ENCODE measurements around the gene LRRC8D. TPM values are rescaled to one million over a fixed set of nuclear protein-coding genes. Genes with fewer than 3 reads are reported as not detected.
"Not testable (repeated sequence)": the region's sequence is repeated elsewhere in the genome, so short reads cannot be mapped to it uniquely, and the experiment has no call there.

LRRC8D gene
- total RNA-seq, 1 donor from 2014 or later: 45.0 TPM

DNA sequence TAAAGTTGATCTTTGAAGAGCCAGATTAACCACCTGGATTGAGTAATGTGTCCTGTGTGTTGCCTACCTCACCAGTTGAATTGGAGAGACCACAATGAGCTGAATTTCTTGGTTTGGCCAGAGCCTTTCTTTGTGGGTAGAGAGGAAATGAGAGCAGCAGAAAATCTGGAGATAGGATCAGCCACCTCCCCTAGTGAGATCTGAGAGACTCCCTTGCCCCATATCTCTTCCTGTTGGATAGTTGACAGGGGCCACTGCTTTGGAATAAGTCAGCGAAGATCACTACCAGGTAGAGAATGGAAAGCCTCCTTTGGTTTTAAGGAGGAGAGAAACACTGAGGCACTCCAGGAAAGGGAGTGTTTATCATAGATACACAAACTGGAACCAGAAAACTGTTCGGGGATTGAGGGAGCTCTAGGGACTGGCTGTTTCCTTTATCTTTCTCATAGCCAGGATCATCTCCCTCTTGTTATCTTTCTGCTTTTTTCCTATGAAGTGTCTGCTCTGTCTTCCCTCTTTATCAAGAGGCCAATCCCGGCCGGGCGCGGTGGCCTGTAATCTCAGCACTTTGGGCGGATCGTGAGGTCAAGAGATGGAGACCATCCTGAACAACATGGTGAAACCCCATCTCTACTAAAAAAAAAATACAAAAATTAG, 152.8 kb downstream of the LRRC8D start:
- no peak for DNase-seq (ENCODE audit: low spot score)
- Mint-ChIP-seq H3K4me1 (ENCODE audit: low read depth) (peaks cover 24% of the 10 kb centered on the region), H3K36me3 (ENCODE audit: low read depth) (no peaks in the 10 kb centered on the region), H3K27me3 (ENCODE audit: insufficient read depth) (no peaks in the 10 kb centered on the region), H3K27ac (no peak overlapping the region), H3K4me3 (no peak overlapping the region), H3K9me3 (no peaks in the 10 kb centered on the region)
- intact Hi-C loops (cut with micrococcal nuclease): no loop called here

DNA sequence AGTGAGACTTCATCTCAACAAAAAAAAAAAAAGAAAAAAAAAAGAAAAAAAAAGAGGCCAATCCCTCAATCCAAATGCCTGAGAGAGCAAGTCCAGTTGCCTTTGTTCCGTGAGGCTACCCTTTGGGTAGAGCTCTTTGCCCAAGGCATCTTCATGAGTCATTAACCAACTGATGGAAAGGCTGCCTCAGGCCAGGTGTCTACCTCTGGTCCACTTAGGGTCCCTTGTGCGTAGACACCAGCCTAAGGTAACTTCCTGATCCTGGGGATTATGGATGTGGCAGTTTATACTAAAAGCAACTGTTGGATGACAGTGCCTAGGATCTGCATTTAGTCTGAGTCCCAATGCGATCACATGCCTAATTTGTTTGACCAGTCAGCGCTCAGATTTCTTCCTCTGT, 153.4 kb downstream of the LRRC8D start:
- H3K36me3 Mint-ChIP-seq (ENCODE audit: low read depth): no peaks in the 10 kb centered on the region
- intact Hi-C loops (cut with micrococcal nuclease): no loop called here
- no peaks in the 10 kb centered on the region for H3K9me3 Mint-ChIP-seq
- no peaks in the 10 kb centered on the region for H3K27me3 Mint-ChIP-seq (ENCODE audit: insufficient read depth)
- H3K4me3 Mint-ChIP-seq: no peak overlapping the region
- no peak overlapping the region for H3K27ac Mint-ChIP-seq
- H3K4me1 Mint-ChIP-seq (ENCODE audit: low read depth): peaks cover 24% of the 10 kb centered on the region
- no peak for DNase-seq (ENCODE audit: low spot score)

DNA sequence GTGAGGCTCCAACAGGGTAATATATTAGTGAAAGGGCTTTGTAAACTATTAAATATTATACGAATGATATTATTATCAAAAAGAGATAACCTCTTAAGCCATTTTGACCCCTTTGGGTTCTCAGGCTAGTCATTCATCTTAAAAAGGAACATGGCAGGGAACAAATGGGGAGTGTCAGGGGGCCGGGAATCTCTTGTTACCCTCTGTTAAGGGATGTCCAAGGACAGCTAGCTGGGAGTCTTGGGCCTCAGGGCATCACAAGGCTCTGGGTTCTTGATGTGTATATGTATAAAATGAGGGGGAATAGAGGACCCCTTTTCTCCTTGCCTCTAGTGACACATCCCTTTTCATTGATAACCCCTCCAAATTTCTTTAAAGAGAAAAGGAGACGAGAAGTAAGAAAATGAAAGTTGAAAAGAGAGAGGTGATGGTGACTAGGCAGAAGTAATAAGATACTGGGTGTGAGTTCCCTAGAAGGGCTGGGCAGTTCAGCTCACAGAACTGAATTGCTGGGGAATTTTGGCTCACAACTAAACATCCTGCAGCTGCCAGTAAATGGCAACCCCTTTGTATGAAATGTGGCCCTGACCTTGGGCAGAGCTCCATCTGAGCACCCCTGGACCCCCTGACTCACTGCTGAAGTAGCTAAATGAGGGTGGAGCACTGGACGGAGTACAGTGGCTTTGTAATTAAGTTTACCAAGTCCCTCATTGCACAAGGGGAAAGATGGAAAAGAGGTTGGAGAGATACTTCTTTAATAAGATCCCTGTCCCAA, 154.1 kb downstream of the LRRC8D start:
- Mint-ChIP-seq H3K36me3 (ENCODE audit: low read depth) (no peaks in the 10 kb centered on the region), H3K9me3 (no peaks in the 10 kb centered on the region), H3K4me3 (no peak overlapping the region), H3K27me3 (ENCODE audit: insufficient read depth) (no peaks in the 10 kb centered on the region), H3K4me1 (ENCODE audit: low read depth) (peaks cover 24% of the 10 kb centered on the region), H3K27ac (no peak overlapping the region)
- DNase-seq (ENCODE audit: low spot score): no peak
- intact Hi-C loops (cut with micrococcal nuclease): no loop called here

DNA sequence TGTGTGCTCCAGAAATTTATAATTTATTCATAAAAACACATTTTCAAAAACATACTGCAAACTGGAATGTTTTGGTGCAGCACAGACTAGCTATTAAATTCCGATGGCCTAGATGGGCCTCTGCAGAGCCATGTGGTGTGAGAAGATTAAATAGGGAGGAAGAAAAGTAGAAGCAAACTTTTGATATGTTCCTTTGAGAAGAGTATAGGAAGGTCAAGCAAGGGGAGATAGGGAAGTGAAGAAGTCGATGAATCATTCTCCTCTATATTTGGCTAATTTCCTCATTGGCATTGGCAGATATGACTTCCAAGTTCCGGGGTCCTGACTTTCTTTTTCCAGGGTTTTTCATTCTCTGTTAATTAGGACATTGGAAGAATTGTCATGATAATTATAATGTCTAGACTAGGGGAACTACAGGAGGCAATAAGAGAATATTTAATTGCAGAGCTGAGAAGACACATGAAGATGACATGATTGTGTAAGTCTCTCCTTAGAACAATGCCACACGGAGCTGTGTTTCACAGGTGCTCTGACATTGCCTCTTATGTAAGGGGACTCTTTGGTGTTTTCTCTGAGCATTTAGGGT, 154.8 kb downstream of the LRRC8D start:
- Mint-ChIP-seq H3K4me3 (no peak overlapping the region), H3K36me3 (ENCODE audit: low read depth) (no peaks in the 10 kb centered on the region), H3K27ac (no peak overlapping the region), H3K27me3 (ENCODE audit: insufficient read depth) (no peaks in the 10 kb centered on the region), H3K4me1 (ENCODE audit: low read depth) (peaks cover 24% of the 10 kb centered on the region), H3K9me3 (no peaks in the 10 kb centered on the region)
- intact Hi-C loops (cut with micrococcal nuclease): no loop called here
- no peak for DNase-seq (ENCODE audit: low spot score)

DNA sequence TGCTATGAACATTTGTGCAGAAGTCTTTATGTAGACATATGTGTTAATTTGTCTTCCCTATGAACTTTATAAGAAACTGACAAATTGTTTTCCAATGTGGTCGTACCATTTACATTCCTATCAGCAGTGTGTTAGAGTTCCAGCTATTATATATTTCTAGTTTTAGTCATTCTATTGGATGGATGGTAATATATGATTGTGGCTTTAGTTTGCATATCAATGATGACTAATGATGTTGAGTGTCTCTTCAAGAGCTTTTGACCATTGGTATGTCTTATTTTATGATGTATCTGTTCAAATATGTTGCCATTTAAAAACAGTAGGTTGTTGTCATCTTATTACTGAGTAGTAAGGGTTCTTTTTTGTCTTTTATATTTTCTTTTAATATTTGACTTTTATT, 157.9 kb downstream of the LRRC8D start:
- H3K36me3 Mint-ChIP-seq (ENCODE audit: low read depth): no peaks in the 10 kb centered on the region
- H3K27me3 Mint-ChIP-seq (ENCODE audit: insufficient read depth): peaks cover 8% of the 10 kb centered on the region
- H3K4me3 Mint-ChIP-seq: no peak overlapping the region
- intact Hi-C loops (cut with micrococcal nuclease): no loop called here
- peaks cover 17% of the 10 kb centered on the region for H3K4me1 Mint-ChIP-seq (ENCODE audit: low read depth)
- DNase-seq (ENCODE audit: low spot score): no peak
- H3K27ac Mint-ChIP-seq: no peak overlapping the region
- H3K9me3 Mint-ChIP-seq: no peaks in the 10 kb centered on the region

DNA sequence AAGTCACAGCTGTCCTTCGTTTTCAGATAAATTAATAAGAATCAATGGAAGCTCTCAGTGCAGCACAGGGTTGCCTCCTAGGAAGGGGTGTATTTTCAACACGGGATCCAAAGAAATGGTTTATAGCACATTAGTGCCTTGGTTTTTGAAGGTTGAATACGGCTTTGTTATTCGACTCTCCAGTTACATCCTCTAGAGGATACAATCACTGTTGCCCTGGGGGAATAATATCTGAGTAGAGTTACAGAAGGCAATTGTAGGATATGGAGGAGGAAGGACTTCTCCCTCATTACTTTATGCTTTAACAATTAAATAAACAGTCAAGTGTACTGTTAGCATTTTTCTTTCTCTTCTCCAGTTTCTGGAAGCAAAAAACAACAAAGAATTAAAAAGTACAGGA, 159.8 kb downstream of the LRRC8D start:
- intact Hi-C loops (cut with micrococcal nuclease): no loop called here
- peaks cover 2% of the 10 kb centered on the region for H3K4me1 Mint-ChIP-seq (ENCODE audit: low read depth)
- no peaks in the 10 kb centered on the region for H3K9me3 Mint-ChIP-seq
- peaks cover 8% of the 10 kb centered on the region for H3K27me3 Mint-ChIP-seq (ENCODE audit: insufficient read depth)
- H3K4me3 Mint-ChIP-seq: no peak overlapping the region
- no peaks in the 10 kb centered on the region for H3K36me3 Mint-ChIP-seq (ENCODE audit: low read depth)
- H3K27ac Mint-ChIP-seq: no peak overlapping the region
- DNase-seq (ENCODE audit: low spot score): no peak

DNA sequence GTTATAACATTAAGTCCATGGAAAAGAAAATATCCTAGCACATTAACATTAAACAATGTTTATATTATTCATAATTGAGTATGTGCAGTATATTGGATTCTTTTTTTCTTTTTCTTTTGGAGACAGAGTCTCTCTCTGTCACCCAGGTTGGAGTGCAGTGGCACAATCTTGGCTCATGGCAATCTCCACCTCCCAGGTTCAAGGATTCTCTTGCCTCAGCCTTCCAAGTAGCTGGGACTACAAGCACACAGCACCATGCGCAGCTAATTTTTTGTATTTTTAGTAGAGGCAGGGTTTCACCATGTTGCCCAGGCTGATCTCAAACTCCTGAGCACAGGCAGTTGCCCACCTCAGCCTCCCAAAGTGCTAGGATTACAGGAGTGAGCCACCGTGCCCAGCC, 162.0 kb downstream of the LRRC8D start:
- H3K9me3 Mint-ChIP-seq; H3K4me1 Mint-ChIP-seq (ENCODE audit: low read depth); H3K27me3 Mint-ChIP-seq (ENCODE audit: insufficient read depth); intact Hi-C loops (cut with micrococcal nuclease); H3K4me3 Mint-ChIP-seq; H3K36me3 Mint-ChIP-seq (ENCODE audit: low read depth); H3K27ac Mint-ChIP-seq; DNase-seq (ENCODE audit: low spot score): not testable (repeated sequence)

DNA sequence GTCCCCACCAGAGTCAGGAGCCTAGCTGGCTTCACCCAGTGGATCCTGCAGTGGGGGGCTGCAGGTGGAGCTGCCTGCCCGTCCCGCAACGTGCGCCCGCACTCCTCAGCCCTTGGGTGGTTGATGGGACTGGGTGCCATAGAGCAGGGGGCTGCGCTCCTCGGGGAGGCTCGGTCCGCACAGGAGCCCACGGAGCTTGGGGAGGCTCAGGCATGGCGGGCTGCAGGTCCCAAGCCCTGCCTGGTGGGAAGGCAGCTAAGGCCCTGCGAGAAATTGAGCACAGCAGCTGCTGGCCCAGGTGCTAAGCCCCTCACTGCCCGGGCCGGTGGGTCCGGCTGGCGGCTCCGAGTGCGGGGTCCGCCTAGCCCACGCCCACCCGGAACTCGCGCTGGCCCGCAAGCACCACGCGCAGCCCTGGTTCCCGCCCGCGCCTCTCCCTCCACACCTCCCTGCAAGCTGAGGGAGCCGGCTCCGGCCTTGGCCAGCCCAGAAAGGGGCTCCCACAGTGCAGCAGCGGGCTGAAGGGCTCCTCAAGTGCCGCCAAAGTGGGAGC, 163.8 kb downstream of the LRRC8D start:
- intact Hi-C loops (cut with micrococcal nuclease); H3K27ac Mint-ChIP-seq: not testable (repeated sequence)

DNA sequence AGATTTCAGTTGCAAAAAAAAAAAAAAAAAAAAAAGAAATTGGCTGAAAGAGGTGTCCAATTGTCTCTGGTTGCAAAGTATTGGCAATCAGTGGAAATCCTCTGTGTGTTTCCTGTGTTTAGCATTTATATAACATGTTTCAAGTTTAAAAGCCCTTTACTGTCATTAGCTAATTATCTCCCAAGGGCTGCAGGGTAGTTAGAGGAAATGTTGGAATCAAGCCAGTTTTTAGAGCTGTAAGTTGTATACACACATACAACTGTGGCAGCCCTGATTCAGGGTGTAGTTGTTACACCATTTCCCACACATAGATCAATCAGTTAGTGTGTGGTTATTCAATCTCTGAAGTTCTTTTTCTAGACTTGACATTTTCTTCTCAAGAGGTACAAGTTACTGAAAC, 165.2 kb downstream of the LRRC8D start:
- no peaks in the 10 kb centered on the region for H3K36me3 Mint-ChIP-seq (ENCODE audit: low read depth)
- H3K27ac Mint-ChIP-seq: no peak overlapping the region
- H3K4me3 Mint-ChIP-seq: no peak overlapping the region
- peaks cover 11% of the 10 kb centered on the region for H3K27me3 Mint-ChIP-seq (ENCODE audit: insufficient read depth)
- no peaks in the 10 kb centered on the region for H3K9me3 Mint-ChIP-seq
- intact Hi-C loops (cut with micrococcal nuclease): loop anchor here (2.0 kb wide), 1 partner anchor 351 kb away; no protein-coding TSS in a partner anchor
- no peak for DNase-seq (ENCODE audit: low spot score)
- no peaks in the 10 kb centered on the region for H3K4me1 Mint-ChIP-seq (ENCODE audit: low read depth)

More for the DNA sequence above, 163.8 kb downstream of the LRRC8D start:
- not testable (repeated sequence) for DNase-seq (ENCODE audit: low spot score); H3K36me3 Mint-ChIP-seq (ENCODE audit: low read depth); H3K9me3 Mint-ChIP-seq; H3K4me3 Mint-ChIP-seq; H3K4me1 Mint-ChIP-seq (ENCODE audit: low read depth)
- H3K27me3 Mint-ChIP-seq (ENCODE audit: insufficient read depth): peaks cover 11% of the 10 kb centered on the region

Other genes with a start within 250 kb of the LRRC8D start
- 64.3 and 66.1 TPM in 2 replicates for gene LRRC8C, start 187.9 kb upstream of the LRRC8D start, total RNA-seq
- gene ZNF326, start 174.1 kb downstream of the LRRC8D start, total RNA-seq: 37.3 and 39.1 TPM in 2 replicates